Activated naive CD8-positive, alpha-beta T cell treated with anti-CD3 and anti-CD28 coated beads, Interleukin-2, amount 10 ng/mL, durations not matched to agents 7 days and 5 days (primary cell): Measurements from ENCODE around the gene GLI3. TPM values are rescaled to one million over a fixed set of nuclear protein-coding genes. Genes with fewer than 3 reads are reported as not detected.

Experiments used
- ATAC-seq: fragments of 150-1000 bp; cut with Tn5 transposase; one replicate; pipeline ENCODE4 v1.10.0; 2021; ENCODE audit warnings: low read depth, moderate library complexity
- POLR2A ChIA-PET: fragments of 350-600 bp; sonication (Branson Sonifier 250); formaldehyde crosslinking; loops from one replicate; lab custom pipeline; 2021; ENCODE audit warnings: antibody characterized with exemption; lab: Charles Lee
- DNase-seq: peaks from one replicate; pipeline ENCODE4 v3.0.0; 2021
- H3K27ac Mint-ChIP-seq: one replicate; pipeline ENCODE4 v1.8.0; 2022; ENCODE audit warnings: mild to moderate bottlenecking, mixed read lengths
- H3K27me3 Mint-ChIP-seq: one replicate; pipeline ENCODE4 v1.8.0; 2022; ENCODE audit warnings: mild to moderate bottlenecking, moderate library complexity, mixed read lengths
- H3K36me3 Mint-ChIP-seq: one replicate; pipeline ENCODE4 v1.8.0; 2021; ENCODE audit warnings: mild to moderate bottlenecking, mixed read lengths
- H3K4me1 Mint-ChIP-seq: one replicate; pipeline ENCODE4 v1.8.0; 2021; ENCODE audit warnings: mixed read lengths
- H3K4me3 Mint-ChIP-seq: one replicate; pipeline ENCODE4 v1.8.0; 2022; ENCODE audit warnings: mild to moderate bottlenecking, moderate library complexity, mixed read lengths
- H3K9me3 Mint-ChIP-seq: one replicate; pipeline ENCODE4 v1.8.0; 2021; ENCODE audit warnings: mixed read lengths
- total RNA-seq, 2 experiments: library from RNA; stranded (reverse); gene quantifications; one replicate each; pipeline ENCODE4 v1.2.3, GENCODE V29; 2021

GLI3 gene
- total RNA-seq, 2 experiments from 2014 or later = 0.75 to 1.3 TPM

GRCh38 chr7:42232275-42232674 is 4.7 kb downstream of the GLI3 start:
- peaks cover 81% of the 10 kb centered on the region for H3K27me3 Mint-ChIP-seq
- POLR2A ChIA-PET = interaction anchor here (0.7 kb wide), 1 partner anchor 56 kb away, joined by 4 read pairs; no protein-coding TSS in a partner anchor
- no peak for DNase-seq
- no peaks in the 10 kb centered on the region for H3K9me3 Mint-ChIP-seq
- ATAC-seq = no peak
- no peaks in the 10 kb centered on the region for H3K36me3 Mint-ChIP-seq
- no peak overlapping the region for H3K27ac Mint-ChIP-seq
- no peak overlapping the region for H3K4me3 Mint-ChIP-seq
- peaks cover 9% of the 10 kb centered on the region for H3K4me1 Mint-ChIP-seq

DNA sequence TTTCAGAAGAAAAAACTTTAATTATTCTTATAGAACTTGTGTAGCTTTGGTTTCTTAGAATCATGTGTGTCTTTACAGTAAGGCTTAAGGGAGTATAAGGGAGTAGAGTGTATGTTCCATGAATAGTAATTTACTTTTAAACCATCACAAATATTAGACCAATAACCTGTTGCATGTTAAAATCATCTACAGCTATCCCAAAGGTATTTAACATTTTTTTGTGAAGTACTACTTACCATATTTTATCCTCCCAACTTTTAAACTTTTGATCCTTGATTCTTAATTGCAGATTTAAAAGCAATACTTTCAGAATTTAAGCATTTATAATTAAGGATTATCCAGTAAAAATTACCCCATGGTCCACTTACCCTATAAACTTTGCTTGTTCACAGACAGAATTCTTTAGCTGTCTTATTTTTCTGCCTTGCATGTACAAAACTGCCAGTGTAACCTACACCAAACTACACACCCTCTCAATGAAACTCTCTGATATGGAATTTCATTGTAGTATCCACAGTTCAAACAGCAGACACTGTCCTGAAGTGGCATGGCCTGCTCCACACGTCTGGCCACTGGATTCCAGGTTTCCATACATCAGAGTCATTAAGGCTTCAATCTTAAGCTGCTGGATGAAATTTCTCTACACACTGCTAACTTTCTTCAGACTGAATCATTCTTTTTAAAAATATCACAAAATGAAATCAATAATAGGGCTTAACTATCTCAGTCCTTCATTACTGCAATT is 5.8 kb downstream of the GLI3 start:
- Mint-ChIP-seq H3K27me3 (peaks cover 89% of the 10 kb centered on the region), H3K27ac (no peak overlapping the region), H3K4me3 (no peak overlapping the region), H3K9me3 (no peaks in the 10 kb centered on the region), H3K36me3 (no peaks in the 10 kb centered on the region), H3K4me1 (peaks cover 10% of the 10 kb centered on the region)
- no peak for DNase-seq
- ATAC-seq = no peak
- POLR2A ChIA-PET = no interaction called here

DNA sequence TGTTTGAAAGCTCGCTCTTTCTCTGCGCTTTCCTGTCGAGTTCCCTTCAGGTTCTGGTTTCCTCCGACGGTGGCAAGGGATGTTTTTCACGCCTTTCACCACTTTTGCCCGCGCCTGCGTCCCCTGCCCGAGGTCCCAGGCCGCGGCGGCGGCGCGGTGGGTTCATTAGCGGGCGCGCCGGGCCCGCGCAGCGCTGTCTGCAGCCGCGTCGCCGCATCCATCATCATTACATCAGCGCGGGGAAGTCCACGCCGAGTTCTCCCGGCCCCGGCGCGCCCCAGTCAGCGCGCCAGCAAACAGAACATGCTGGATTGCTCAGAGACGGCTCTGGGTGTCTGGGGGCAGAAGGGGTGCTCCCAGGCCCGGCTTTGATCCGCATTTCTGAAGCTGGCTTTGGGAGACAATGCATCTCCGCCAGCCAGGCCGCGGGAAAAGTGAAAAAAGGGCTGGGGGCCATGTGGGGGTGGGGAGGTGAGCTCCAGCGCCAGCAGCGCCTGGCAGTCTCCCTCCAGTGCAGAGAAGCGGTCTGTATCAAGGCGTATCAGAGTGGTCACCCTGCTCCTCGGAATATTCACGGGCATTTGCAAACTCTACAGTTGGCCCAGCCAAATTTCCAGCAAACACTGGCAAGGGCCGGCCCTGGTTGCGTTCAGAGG is 8.9 kb downstream of the GLI3 start:
- Mint-ChIP-seq H3K27ac (no peak overlapping the region), H3K36me3 (no peaks in the 10 kb centered on the region), H3K4me1 (peaks cover 5% of the 10 kb centered on the region), H3K9me3 (no peaks in the 10 kb centered on the region), H3K4me3 (peak overlapping the region; percentile 73), H3K27me3 (peaks cover 71% of the 10 kb centered on the region)
- ATAC-seq = peak; percentile 14
- POLR2A ChIA-PET = no interaction called here
- peak; percentile 31 for DNase-seq

GRCh38 chr7:42227541-42227935 is 9.5 kb downstream of the GLI3 start:
- H3K4me1 Mint-ChIP-seq = peaks cover 5% of the 10 kb centered on the region
- H3K9me3 Mint-ChIP-seq = no peaks in the 10 kb centered on the region
- no peak overlapping the region for H3K27ac Mint-ChIP-seq
- H3K36me3 Mint-ChIP-seq = no peaks in the 10 kb centered on the region
- ATAC-seq = peak; percentile 58
- peak; percentile 34 for DNase-seq
- peaks cover 67% of the 10 kb centered on the region for H3K27me3 Mint-ChIP-seq
- peak overlapping the region; percentile 73 for H3K4me3 Mint-ChIP-seq
- POLR2A ChIA-PET = no interaction called here

DNA sequence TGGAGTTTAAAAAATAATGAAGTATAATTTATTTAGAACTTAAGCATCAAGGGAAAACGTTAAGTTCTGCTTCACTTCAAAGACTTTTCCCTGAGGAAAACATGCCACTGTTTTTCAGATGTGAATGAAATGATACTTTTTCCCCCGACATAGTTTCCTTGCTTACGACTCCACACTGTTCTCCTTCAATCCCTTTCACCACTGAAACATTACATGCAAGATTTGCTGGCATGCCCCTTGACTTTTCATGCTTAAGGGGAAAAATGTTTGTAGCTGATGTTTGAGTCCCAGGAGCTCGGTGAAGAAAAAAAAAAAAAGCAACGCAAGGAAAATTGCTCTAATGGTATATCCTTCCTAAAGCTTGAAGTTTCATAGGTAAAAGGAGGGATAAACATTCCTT is 10.0 kb downstream of the GLI3 start:
- ATAC-seq (no peak), DNase-seq (no peak)
- no peak overlapping the region for H3K27ac Mint-ChIP-seq
- H3K27me3 Mint-ChIP-seq = peaks cover 62% of the 10 kb centered on the region
- POLR2A ChIA-PET = no interaction called here
- no peaks in the 10 kb centered on the region for H3K36me3 Mint-ChIP-seq
- H3K4me1 Mint-ChIP-seq = peaks cover 5% of the 10 kb centered on the region
- no peak overlapping the region for H3K4me3 Mint-ChIP-seq
- H3K9me3 Mint-ChIP-seq = no peaks in the 10 kb centered on the region

GRCh38 chr7:42226354-42226941 is 10.6 kb downstream of the GLI3 start:
- Mint-ChIP-seq H3K27ac (no peak overlapping the region), H3K9me3 (no peaks in the 10 kb centered on the region), H3K4me3 (no peak overlapping the region), H3K27me3 (peaks cover 58% of the 10 kb centered on the region), H3K36me3 (no peaks in the 10 kb centered on the region), H3K4me1 (peaks cover 5% of the 10 kb centered on the region)
- ATAC-seq (no peak), DNase-seq (no peak)
- POLR2A ChIA-PET = no interaction called here

DNA sequence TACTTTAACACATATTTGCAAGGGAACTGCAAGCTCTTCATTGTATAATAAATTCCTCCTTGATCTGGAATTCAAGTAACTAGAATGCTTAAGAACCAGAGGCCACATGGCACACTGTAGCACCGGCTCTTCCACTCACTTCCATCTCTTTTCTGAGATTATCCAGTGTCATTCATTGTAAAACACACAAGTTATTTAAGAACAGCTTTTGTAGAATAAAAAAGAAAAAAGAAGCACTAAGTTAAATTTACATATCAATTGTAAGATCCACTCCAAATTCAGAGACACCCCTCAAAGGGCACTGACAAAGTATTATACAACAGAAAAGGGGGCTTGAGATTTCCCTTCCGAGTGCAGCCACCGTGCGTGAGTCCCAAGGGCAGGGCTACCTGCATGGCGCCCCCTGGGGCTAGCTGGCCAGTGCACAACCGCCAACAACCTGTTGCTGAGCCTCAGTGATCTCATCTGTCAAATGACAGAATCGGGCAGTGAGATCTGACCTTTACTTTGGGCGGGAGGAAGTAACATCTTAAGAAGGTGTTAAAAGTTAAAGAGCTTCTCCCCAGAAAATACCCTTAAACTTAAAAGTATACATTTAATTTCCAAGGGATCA is 12.5 kb downstream of the GLI3 start:
- no peaks in the 10 kb centered on the region for H3K9me3 Mint-ChIP-seq
- POLR2A ChIA-PET = no interaction called here
- no peak overlapping the region for H3K4me3 Mint-ChIP-seq
- H3K27me3 Mint-ChIP-seq = peaks cover 47% of the 10 kb centered on the region
- ATAC-seq = no peak
- peaks cover 5% of the 10 kb centered on the region for H3K4me1 Mint-ChIP-seq
- no peak overlapping the region for H3K27ac Mint-ChIP-seq
- no peaks in the 10 kb centered on the region for H3K36me3 Mint-ChIP-seq
- no peak for DNase-seq

- Mint-ChIP-seq H3K27ac (no peak overlapping the region), H3K27me3 (peaks cover 32% of the 10 kb centered on the region), H3K4me1 (peaks cover 5% of the 10 kb centered on the region), H3K4me3 (no peak overlapping the region), H3K9me3 (no peaks in the 10 kb centered on the region), H3K36me3 (no peaks in the 10 kb centered on the region)
- ATAC-seq = no peak
- POLR2A ChIA-PET = no interaction called here
- DNase-seq = no peak
Measured at GRCh38 chr7:42222891-42223290, 14.1 kb downstream of the GLI3 start.

- no peaks in the 10 kb centered on the region for H3K36me3 Mint-ChIP-seq
- ATAC-seq (no peak), DNase-seq (no peak)
- no peaks in the 10 kb centered on the region for H3K4me1 Mint-ChIP-seq
- POLR2A ChIA-PET = no interaction called here
- H3K27ac Mint-ChIP-seq = no peak overlapping the region
- H3K9me3 Mint-ChIP-seq = no peaks in the 10 kb centered on the region
- peaks cover 24% of the 10 kb centered on the region for H3K27me3 Mint-ChIP-seq
- no peak overlapping the region for H3K4me3 Mint-ChIP-seq
Measured at GRCh38 chr7:42222125-42222524, 14.9 kb downstream of the GLI3 start.

DNA sequence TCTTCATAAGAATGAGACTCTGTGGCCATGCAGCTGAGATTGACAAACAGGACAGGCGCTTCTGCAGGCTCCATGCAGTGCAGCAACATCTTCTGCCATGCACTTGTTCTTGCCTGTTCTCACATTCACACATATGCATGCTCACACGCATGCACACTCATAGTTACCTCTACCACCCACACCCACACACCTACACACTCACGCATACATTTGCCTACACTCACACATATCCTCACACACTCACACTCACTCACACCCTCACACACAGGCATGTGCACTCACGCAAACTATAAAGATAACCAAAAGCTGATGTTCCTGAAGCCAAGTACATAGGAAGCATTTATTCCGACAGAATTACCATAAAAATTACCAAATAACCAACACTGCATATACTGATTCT is 15.7 kb downstream of the GLI3 start:
- Mint-ChIP-seq H3K36me3 (no peaks in the 10 kb centered on the region), H3K4me1 (no peaks in the 10 kb centered on the region), H3K27ac (no peak overlapping the region), H3K4me3 (no peak overlapping the region), H3K9me3 (no peaks in the 10 kb centered on the region), H3K27me3 (peaks cover 16% of the 10 kb centered on the region)
- no peak for DNase-seq
- POLR2A ChIA-PET = no interaction called here
- ATAC-seq = no peak

DNA sequence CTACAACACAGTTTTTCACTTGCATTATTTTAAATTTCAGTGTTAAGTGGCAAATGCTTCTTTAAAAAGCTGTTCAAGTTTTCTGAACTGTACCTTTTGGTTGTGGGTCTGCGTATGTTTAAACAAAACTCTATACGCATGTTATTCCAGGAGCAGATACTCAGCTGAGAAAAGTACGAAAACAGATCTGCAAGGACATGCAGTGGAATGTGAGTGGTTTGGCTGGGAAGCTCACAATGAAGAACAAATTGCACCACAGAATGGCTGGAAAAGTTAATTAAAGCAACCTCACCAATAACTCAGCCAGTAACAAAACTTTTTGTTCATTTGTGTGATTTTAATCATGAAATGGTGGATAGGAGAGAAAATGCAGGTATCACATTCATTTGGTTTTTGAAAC is 17.6 kb downstream of the GLI3 start:
- H3K27me3 Mint-ChIP-seq = peaks cover 8% of the 10 kb centered on the region
- H3K4me3 Mint-ChIP-seq = no peak overlapping the region
- H3K9me3 Mint-ChIP-seq = no peaks in the 10 kb centered on the region
- no peaks in the 10 kb centered on the region for H3K4me1 Mint-ChIP-seq
- POLR2A ChIA-PET = interaction anchor here (0.7 kb wide), 1 partner anchor 39 kb away, joined by 6 read pairs; no protein-coding TSS in a partner anchor
- H3K27ac Mint-ChIP-seq = no peak overlapping the region
- no peak for DNase-seq
- ATAC-seq = no peak
- H3K36me3 Mint-ChIP-seq = no peaks in the 10 kb centered on the region

DNA sequence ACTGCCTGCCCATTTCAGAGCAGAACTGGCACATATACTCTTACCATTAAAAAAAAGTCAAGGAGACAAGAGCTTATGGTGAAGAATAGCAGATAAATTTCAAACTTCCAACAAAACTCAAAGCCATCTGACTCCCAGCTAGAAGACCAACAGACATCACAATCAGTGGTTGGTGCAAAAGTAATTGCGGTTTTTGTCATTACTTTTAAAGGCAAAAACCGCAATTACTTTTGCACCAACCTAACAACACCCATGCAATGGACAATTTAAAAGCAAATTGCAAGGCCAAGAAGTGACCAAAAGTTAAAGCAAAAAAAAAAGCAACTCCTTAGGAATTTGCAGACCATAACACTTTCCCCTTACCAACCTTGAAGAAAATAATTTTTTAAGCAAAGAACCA is 18.8 kb downstream of the GLI3 start:
- Mint-ChIP-seq H3K4me1 (no peaks in the 10 kb centered on the region), H3K27ac (no peak overlapping the region), H3K9me3 (no peaks in the 10 kb centered on the region), H3K4me3 (no peak overlapping the region), H3K36me3 (no peaks in the 10 kb centered on the region), H3K27me3 (peaks cover 5% of the 10 kb centered on the region)
- POLR2A ChIA-PET = no interaction called here
- ATAC-seq = no peak
- DNase-seq = no peak

DNA sequence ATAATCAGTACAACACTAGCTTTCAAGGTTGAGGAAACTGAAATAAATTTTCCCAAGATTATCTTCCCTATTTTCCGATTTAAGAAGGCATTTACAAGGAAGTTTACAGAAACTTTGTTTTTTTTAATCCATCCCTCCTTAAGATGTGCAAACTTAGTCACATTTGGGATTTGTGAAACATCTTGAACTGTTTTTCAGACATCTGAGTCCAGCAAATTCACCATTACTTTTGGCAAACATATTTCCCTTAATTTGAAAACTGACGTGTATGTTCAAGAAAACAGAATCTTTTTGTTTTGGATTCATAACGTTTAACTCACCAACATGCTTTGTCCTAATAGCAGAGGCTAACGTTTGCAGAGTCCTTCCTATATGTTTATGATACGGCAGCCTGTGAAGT is 19.5 kb downstream of the GLI3 start:
- no peaks in the 10 kb centered on the region for H3K9me3 Mint-ChIP-seq
- no peaks in the 10 kb centered on the region for H3K4me1 Mint-ChIP-seq
- no peak for ATAC-seq
- POLR2A ChIA-PET = no interaction called here
- peaks cover 4% of the 10 kb centered on the region for H3K27me3 Mint-ChIP-seq
- H3K27ac Mint-ChIP-seq = no peak overlapping the region
- H3K36me3 Mint-ChIP-seq = no peaks in the 10 kb centered on the region
- no peak for DNase-seq
- H3K4me3 Mint-ChIP-seq = no peak overlapping the region
